ENCODE measurements around the gene XYLT1. TPM values are rescaled to one million over a fixed set of nuclear protein-coding genes. Genes with fewer than 3 reads are reported as not detected.
A peak's percentile ranks its signal among the peaks of the same experiment; 100 is the strongest.

Gene XYLT1, protein sequence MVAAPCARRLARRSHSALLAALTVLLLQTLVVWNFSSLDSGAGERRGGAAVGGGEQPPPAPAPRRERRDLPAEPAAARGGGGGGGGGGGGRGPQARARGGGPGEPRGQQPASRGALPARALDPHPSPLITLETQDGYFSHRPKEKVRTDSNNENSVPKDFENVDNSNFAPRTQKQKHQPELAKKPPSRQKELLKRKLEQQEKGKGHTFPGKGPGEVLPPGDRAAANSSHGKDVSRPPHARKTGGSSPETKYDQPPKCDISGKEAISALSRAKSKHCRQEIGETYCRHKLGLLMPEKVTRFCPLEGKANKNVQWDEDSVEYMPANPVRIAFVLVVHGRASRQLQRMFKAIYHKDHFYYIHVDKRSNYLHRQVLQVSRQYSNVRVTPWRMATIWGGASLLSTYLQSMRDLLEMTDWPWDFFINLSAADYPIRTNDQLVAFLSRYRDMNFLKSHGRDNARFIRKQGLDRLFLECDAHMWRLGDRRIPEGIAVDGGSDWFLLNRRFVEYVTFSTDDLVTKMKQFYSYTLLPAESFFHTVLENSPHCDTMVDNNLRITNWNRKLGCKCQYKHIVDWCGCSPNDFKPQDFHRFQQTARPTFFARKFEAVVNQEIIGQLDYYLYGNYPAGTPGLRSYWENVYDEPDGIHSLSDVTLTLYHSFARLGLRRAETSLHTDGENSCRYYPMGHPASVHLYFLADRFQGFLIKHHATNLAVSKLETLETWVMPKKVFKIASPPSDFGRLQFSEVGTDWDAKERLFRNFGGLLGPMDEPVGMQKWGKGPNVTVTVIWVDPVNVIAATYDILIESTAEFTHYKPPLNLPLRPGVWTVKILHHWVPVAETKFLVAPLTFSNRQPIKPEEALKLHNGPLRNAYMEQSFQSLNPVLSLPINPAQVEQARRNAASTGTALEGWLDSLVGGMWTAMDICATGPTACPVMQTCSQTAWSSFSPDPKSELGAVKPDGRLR
- total RNA-seq (1 to 10 TPM; 7.3 to 7.5 TPM), polyA plus RNA-seq (ENCODE audit: insufficient read length in 6 of 6) (1 to 10 TPM; 6.0 to 8.4 (median 6.9) TPM)
- long read RNA-seq, donor 1, result 0 reads
- long read RNA-seq, donor 2, result 0 reads
- long read RNA-seq, donor 3, full-length matches to known transcripts, result 1 of 1 reads
- long read RNA-seq, donor 3, partial matches to known transcripts, result 0 of 1 reads
- long read RNA-seq, donor 3, other reads (novel, unspliced or antisense), result 0 of 1 reads
- long read RNA-seq, donor 4, result 0 reads
- long read RNA-seq, donor 5, result 0 reads
- long read RNA-seq, donor 6, result 0 reads
- long read RNA-seq, donor 7, result 0 reads
- long read RNA-seq, donor 8, result 0 reads
- long read RNA-seq, donor 9, result 0 reads
- long read RNA-seq, donor 10, result 0 reads
- long read RNA-seq, donor 11, result 0 reads
- long read RNA-seq, donor 12, result 0 reads

DNA sequence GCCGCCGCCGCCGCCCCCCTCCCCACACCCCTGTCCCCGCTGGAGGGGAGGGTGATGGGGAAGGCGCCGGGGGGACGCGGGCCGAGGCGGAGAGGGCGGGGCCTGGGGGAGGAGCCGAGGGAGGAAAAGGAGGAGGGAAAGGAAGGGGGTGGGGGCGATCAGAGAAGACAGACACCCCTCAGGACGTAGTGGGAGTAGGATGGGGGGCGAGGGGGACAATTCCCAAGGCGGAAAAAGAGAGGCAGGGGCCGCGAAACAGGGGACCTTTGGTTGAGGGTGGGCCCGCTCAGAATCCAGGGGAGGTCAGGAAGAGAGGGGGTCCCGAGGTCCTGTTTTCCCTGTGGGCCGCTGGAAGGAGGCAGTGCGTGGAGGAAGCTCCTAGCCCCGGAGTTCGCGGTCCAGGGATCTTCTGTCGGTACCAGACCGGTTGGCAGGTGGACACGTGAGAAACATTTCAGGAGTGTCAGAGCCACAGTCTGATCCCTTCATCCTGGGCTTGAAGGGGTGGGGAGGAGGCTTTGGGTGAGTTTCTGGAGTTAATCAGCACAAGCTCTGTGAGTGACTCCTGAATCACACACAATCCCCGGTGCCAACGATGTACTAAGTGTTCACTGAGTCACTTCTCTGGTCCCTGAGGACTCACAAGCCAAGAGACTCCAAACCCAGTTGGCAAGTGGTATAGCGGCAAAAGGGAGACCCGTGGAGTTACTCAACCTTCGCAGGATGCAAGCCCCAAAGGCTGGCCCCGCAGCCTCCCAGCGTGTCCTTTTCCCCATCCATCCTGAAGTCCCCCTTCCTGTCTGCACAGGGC lies at the start of gene XYLT1:
XYLT1 (minus strand) TSS at position 53 of the 811 bp plus-strand sequence. CDS start 164 bp downstream, outside the sequence.
- no peaks in the 10 kb centered on the region for H3K9me3 ChIP-seq
- intact Hi-C loops (cut with DNase I), result no loop called here
- H3K27ac ChIP-seq, result peak within 1 kb of the TSS; percentile 16 to 50
- peak; percentile 45 for ATAC-seq
- no peaks in the 10 kb centered on the region for H3K36me3 ChIP-seq
- H3K4me3 ChIP-seq, result peak within 1 kb of the TSS; percentile 36 to 50
- H3K4me1 ChIP-seq, result peaks cover 0 to 51% of the 10 kb centered on the region in 2 donors
- peak in 3 of 4 donors; percentile 62 to 88 (median 78) for DNase-seq
- no peak for TF ChIP-seq CTCF (IDR thresholded peaks at IDR 0.05)
- H3K27me3 ChIP-seq, result peaks cover 8 to 57% of the 10 kb centered on the region in 2 donors

DNA sequence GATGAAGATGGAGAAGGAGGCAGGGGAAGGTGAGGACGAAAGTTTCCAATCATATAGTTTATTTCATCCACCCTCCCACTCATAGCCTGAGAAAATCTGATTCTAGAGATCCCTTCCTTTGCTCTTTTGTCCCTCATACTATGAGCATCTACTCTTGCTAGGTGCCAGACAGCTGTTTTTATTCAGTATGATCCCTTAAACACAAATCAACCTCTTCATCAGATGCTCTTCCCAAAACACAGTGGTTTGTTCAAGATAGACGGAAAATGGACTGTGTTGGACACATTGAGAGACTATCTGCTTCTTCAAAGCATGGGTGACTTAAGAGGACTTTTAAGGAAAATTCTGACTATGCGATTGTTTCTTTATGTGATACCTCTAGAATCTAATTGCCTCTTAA lies 49.4 kb upstream of the XYLT1 start:
- no peaks in the 10 kb centered on the region for H3K4me1 ChIP-seq
- intact Hi-C loops (cut with DNase I), result no loop called here
- H3K36me3 ChIP-seq, result no peaks in the 10 kb centered on the region
- peaks cover 0 to 19% of the 10 kb centered on the region in 2 donors for H3K27me3 ChIP-seq
- H3K27ac ChIP-seq, result no peak overlapping the region
- H3K9me3 ChIP-seq, result no peaks in the 10 kb centered on the region
- DNase-seq (no peak), ATAC-seq (no peak)
- TF ChIP-seq CTCF (IDR thresholded peaks at IDR 0.05), result no peak
- H3K4me3 ChIP-seq, result no peak overlapping the region

DNA sequence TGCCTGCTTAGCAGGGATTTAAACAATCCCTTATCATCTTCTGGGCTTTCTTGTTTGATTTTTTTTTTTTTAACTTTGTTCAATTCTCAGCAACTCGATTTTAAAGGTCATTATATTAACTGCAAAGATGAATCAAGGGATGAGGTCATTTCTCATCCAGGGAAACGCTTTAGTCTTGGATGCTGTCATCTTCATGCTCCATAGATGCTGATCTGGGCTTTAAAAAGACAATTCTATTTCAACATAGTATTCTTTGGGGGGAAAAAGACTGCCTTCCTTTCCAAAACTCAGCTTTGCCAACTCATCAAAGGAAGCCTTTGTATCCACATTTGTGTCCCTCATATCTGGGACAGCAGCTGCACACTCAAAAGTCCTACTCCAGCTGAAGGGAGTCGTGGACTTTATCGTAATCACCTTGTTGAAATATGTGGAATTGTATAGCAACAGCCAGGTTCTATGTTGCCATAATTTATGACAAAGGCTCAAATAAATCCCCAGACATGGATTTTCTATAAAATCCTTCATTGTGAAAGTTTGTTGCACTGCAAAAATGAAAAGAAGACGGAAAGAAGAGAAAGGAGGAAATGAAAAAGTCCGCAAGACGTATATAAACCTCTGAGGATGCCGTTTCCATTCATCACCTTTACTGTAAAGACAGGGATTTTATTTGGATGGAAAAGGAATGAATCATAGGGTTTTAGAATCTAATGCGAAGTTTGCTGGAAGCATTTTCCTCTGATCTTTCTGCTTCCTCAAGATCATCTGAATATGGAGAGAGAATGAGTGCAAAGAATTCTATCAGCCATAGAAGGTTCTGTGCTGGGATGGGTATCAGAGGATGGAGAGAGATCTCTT lies 48.6 kb upstream of the XYLT1 start:
- peaks cover 0 to 19% of the 10 kb centered on the region in 2 donors for H3K27me3 ChIP-seq
- DNase-seq (no peak), ATAC-seq (no peak)
- TF ChIP-seq CTCF (IDR thresholded peaks at IDR 0.05), result no peak
- H3K36me3 ChIP-seq, result no peaks in the 10 kb centered on the region
- no peak overlapping the region for H3K4me3 ChIP-seq
- H3K4me1 ChIP-seq, result no peaks in the 10 kb centered on the region
- intact Hi-C loops (cut with DNase I), result no loop called here
- H3K9me3 ChIP-seq, result no peaks in the 10 kb centered on the region
- H3K27ac ChIP-seq, result no peak overlapping the region

- no peaks in the 10 kb centered on the region for H3K36me3 ChIP-seq
- intact Hi-C loops (cut with DNase I), result no loop called here
- no peaks in the 10 kb centered on the region for H3K9me3 ChIP-seq
- ATAC-seq (no peak), DNase-seq (no peak)
- H3K4me3 ChIP-seq, result no peak overlapping the region
- no peak overlapping the region for H3K27ac ChIP-seq
- H3K4me1 ChIP-seq, result no peaks in the 10 kb centered on the region
- TF ChIP-seq CTCF (IDR thresholded peaks at IDR 0.05), result no peak
- H3K27me3 ChIP-seq, result peaks cover 0 to 19% of the 10 kb centered on the region in 2 donors
Observed at GRCh38 chr16:17518441-17518840, 47.7 kb upstream of the XYLT1 start.
